Endothelial cell (in vitro differentiated cells): ENCODE results near the gene AXIN1. TPM values are rescaled to one million over a fixed set of nuclear protein-coding genes. Genes with fewer than 3 reads are reported as not detected.

ENCODE experiments used
- DNase-seq: peaks from one replicate; pipeline ENCODE4 v3.0.0; 2021; ENCODE audit warnings: low spot score
- H3K27ac Mint-ChIP-seq: one replicate; pipeline ENCODE4 v1.8.0; 2021; ENCODE audit warnings: mixed read lengths, inconsistent platforms; ENCODE audit not compliant: unreplicated experiment
- H3K27me3 Mint-ChIP-seq: one replicate; pipeline ENCODE4 v1.8.0; 2021; ENCODE audit warnings: mild to moderate bottlenecking, moderate library complexity, mixed read lengths, inconsistent platforms; ENCODE audit not compliant: unreplicated experiment
- H3K36me3 Mint-ChIP-seq: one replicate; pipeline ENCODE4 v1.8.0; 2021; ENCODE audit warnings: mild to moderate bottlenecking, low read depth, mixed read lengths, inconsistent platforms; ENCODE audit not compliant: unreplicated experiment
- H3K4me1 Mint-ChIP-seq: one replicate; pipeline ENCODE4 v1.8.0; 2021; ENCODE audit warnings: mild to moderate bottlenecking, mixed read lengths, inconsistent platforms; ENCODE audit not compliant: unreplicated experiment
- H3K4me3 Mint-ChIP-seq: one replicate; pipeline ENCODE4 v1.8.0; 2021; ENCODE audit warnings: mild to moderate bottlenecking, mixed read lengths, inconsistent platforms; ENCODE audit not compliant: unreplicated experiment
- H3K9me3 Mint-ChIP-seq: one replicate; pipeline ENCODE4 v1.8.0; 2021; ENCODE audit warnings: mixed read lengths, inconsistent platforms; ENCODE audit not compliant: unreplicated experiment
- CTCF ChIP-seq: fragments of 200-600 bp; sonication (generic); IDR thresholded peaks from one replicate; pipeline ENCODE4 v1.5.0; 2021; ENCODE audit warnings: antibody characterized with exemption; ENCODE audit not compliant: unreplicated experiment
- total RNA-seq: library from RNA; stranded (reverse); fragmentation: NEBNext Ultra II Directional; extraction: Animal tissue kit (Norgen Biotek cat#: 25700); gene quantifications from one replicate; pipeline ENCODE4 v1.2.1, GENCODE V29; 2021; ENCODE audit not compliant: unreplicated experiment

Gene AXIN1
- total RNA-seq, 1 donor from 2014 or later = 17.5 TPM

GRCh38 chr16:386641-387156 is 34.2 kb upstream of the AXIN1 start:
- TF ChIP-seq CTCF = no peak
- H3K27me3 Mint-ChIP-seq = peaks cover 14% of the 10 kb centered on the region
- no peak overlapping the region for H3K27ac Mint-ChIP-seq
- DNase-seq = no peak
- no peaks in the 10 kb centered on the region for H3K9me3 Mint-ChIP-seq
- H3K4me3 Mint-ChIP-seq = no peak overlapping the region
- H3K36me3 Mint-ChIP-seq = no peaks in the 10 kb centered on the region
- peaks cover 29% of the 10 kb centered on the region for H3K4me1 Mint-ChIP-seq

GRCh38 chr16:383326-384051 is 31.0 kb upstream of the AXIN1 start:
- TF ChIP-seq CTCF = no peak
- DNase-seq = no peak
- peaks cover 14% of the 10 kb centered on the region for H3K27me3 Mint-ChIP-seq
- H3K27ac Mint-ChIP-seq = peak overlapping the region; percentile 95
- peak overlapping the region; percentile 86 for H3K4me3 Mint-ChIP-seq
- peaks cover 24% of the 10 kb centered on the region for H3K4me1 Mint-ChIP-seq
- H3K36me3 Mint-ChIP-seq = no peaks in the 10 kb centered on the region
- H3K9me3 Mint-ChIP-seq = no peaks in the 10 kb centered on the region

- TF ChIP-seq CTCF = no peak
- peaks cover 14% of the 10 kb centered on the region for H3K27me3 Mint-ChIP-seq
- H3K4me1 Mint-ChIP-seq = peaks cover 20% of the 10 kb centered on the region
- peak; percentile 62 for DNase-seq
- H3K36me3 Mint-ChIP-seq = no peaks in the 10 kb centered on the region
- no peaks in the 10 kb centered on the region for H3K9me3 Mint-ChIP-seq
- peak within 1 kb of the TSS; percentile 84 for H3K27ac Mint-ChIP-seq
- peak within 1 kb of the TSS; percentile 86 for H3K4me3 Mint-ChIP-seq
Measured at GRCh38 chr16:381789-382717, 29.5 kb upstream of the AXIN1 start, which contains the start of gene PGAP6. PGAP6 (minus strand) TSS chr16:381978; CDS start chr16:381821, 157 bp downstream.

- Mint-ChIP-seq H3K27me3 (peaks cover 14% of the 10 kb centered on the region), H3K4me1 (peaks cover 20% of the 10 kb centered on the region), H3K4me3 (peak overlapping the region; percentile 85), H3K27ac (no peak overlapping the region), H3K9me3 (no peaks in the 10 kb centered on the region), H3K36me3 (no peaks in the 10 kb centered on the region)
- TF ChIP-seq CTCF = no peak
- DNase-seq = peak; percentile 49
Measured at GRCh38 chr16:381012-381788, 28.7 kb upstream of the AXIN1 start.
